NCI-H1092 (cell line): ENCODE data around the gene LDAF1.
"Not testable (repeated sequence)": the region's sequence is repeated elsewhere in the genome, so short reads cannot be mapped to it uniquely, and the experiment has no call there.

Experiments used
- DNase-seq: peaks from one replicate; lab custom pipeline; 2025; lab: John Stamatoyannopoulos, UW

Gene LDAF1

GRCh38 chr16:21195330-21195729 lies 36.9 kb downstream of the LDAF1 start:
- DNase-seq: not testable (repeated sequence)

GRCh38 chr16:21197112-21197511 lies 38.6 kb downstream of the LDAF1 start:
- DNase-seq: no peak

GRCh38 chr16:21197621-21198020 lies 39.1 kb downstream of the LDAF1 start:
- DNase-seq: no peak

- DNase-seq: no peak
Observed at GRCh38 chr16:21199607-21200218, 41.2 kb downstream of the LDAF1 start.

GRCh38 chr16:21203155-21203797 lies 44.8 kb downstream of the LDAF1 start:
- DNase-seq: no peak

GRCh38 chr16:21205303-21205702 lies 46.8 kb downstream of the LDAF1 start:
- DNase-seq: no peak

- no peak for DNase-seq
Observed at GRCh38 chr16:21206550-21206949, 48.1 kb downstream of the LDAF1 start.

- no peak for DNase-seq
Observed at GRCh38 chr16:21208446-21209230, 50.2 kb downstream of the LDAF1 start.

GRCh38 chr16:21211486-21211885 lies 53.0 kb downstream of the LDAF1 start, which contains the start of gene ZP2:
TSS of gene ZP2 (minus strand) at chr16:21211574. CDS start at chr16:21211547, 27 bp downstream.
- DNase-seq: no peak

- no peak for DNase-seq
Observed at GRCh38 chr16:21214086-21214485, 55.6 kb downstream of the LDAF1 start.

GRCh38 chr16:21217121-21217520 lies 58.6 kb downstream of the LDAF1 start:
- DNase-seq: no peak

GRCh38 chr16:21218153-21218552 lies 59.7 kb downstream of the LDAF1 start:
- no peak for DNase-seq

GRCh38 chr16:21219551-21219950 lies 61.1 kb downstream of the LDAF1 start:
- no peak for DNase-seq

- no peak for DNase-seq
Observed at GRCh38 chr16:21222495-21223337, 64.2 kb downstream of the LDAF1 start.

- DNase-seq: no peak
Observed at GRCh38 chr16:21223787-21224186, 65.3 kb downstream of the LDAF1 start.

GRCh38 chr16:21224800-21225199 lies 66.3 kb downstream of the LDAF1 start:
- no peak for DNase-seq

GRCh38 chr16:21226749-21227148 lies 68.3 kb downstream of the LDAF1 start:
- DNase-seq: no peak

GRCh38 chr16:21227866-21228265 lies 69.4 kb downstream of the LDAF1 start:
- no peak for DNase-seq

- no peak for DNase-seq
Observed at GRCh38 chr16:21228361-21228872, 69.9 kb downstream of the LDAF1 start.
